Mucosa of descending colon (tissue), 3 donors: ENCODE measurements around the gene MTMR3. TPM values are rescaled to one million over a fixed set of nuclear protein-coding genes. Genes with fewer than 3 reads are reported as not detected.
A peak's percentile ranks its signal among the peaks of the same experiment; 100 is the strongest.

Experiments
- ATAC-seq: fragments of 200-7000 bp; cut with Tn5 transposase; one replicate; pipeline ENCODE4 v1.9.1; 2020; ENCODE audit warnings: mild to moderate bottlenecking, moderate library complexity
- DNase-seq, 3 donors: peaks; one replicate each; pipeline ENCODE4 v3.0.0-alpha.2; 2020
- H3K36me3 ChIP-seq: fragments of 200-600 bp; one replicate; pipeline ENCODE4 v1.8.0; 2021; ENCODE audit warnings: low read depth, mild to moderate bottlenecking
- H3K4me1 ChIP-seq: fragments of 200-600 bp; one replicate; pipeline ENCODE4 v1.8.0; 2021; ENCODE audit warnings: low read depth, mild to moderate bottlenecking
- H3K4me3 ChIP-seq: fragments of 200-600 bp; one replicate; pipeline ENCODE4 v1.8.0; 2021; ENCODE audit warnings: mild to moderate bottlenecking
- H3K9me3 ChIP-seq: fragments of 200-600 bp; one replicate; pipeline ENCODE4 v1.8.0; 2021; ENCODE audit warnings: mild to moderate bottlenecking
- CTCF ChIP-seq: fragments of 200-600 bp; IDR thresholded peaks from one replicate; pipeline ENCODE4 v1.8.0; 2022; ENCODE audit warnings: antibody characterized with exemption, mild to moderate bottlenecking
- intact Hi-C, 2 donors: fragments of 100-400 bp; cut with DNase I in 1 of 2; cut with micrococcal nuclease in 1 of 2; formaldehyde crosslinking; loops; one replicate each; pipeline versions ENCODE4 v1.11.0 to v1.11.1; 2022; cut with DNase I, micrococcal nuclease
- total RNA-seq, 3 donors: library from RNA; stranded (reverse); fragmentation: NEBNext Ultra II Directional in 2 of 3; extraction: Animal tissue kit (Norgen Biotek cat#: 25700) in 2 of 3; gene quantifications; one replicate each; pipeline versions ENCODE4 v1.2.1 to v1.2.4, GENCODE V29; 2021 to 2023
- donor health status: DM: no; HTN: no; CAD: no; lungs with moderate emphysema.
- donor health status: DM: no; HTN: no; CAD: no.
- donor health status: DM: no; HTN: yes; CAD: no.

The MTMR3 gene
- total RNA-seq, 3 donors from 2014 or later: 47.7 to 59.8 (median 54.4) TPM

- no peak for TF ChIP-seq CTCF
- intact Hi-C loops: no loop called here
These were observed 25.0 kb downstream of the MTMR3 start for GRCh38 chr22:29907753-29908515.

GRCh38 chr22:29912141-29912540 lies 29.2 kb downstream of the MTMR3 start:
- H3K9me3 ChIP-seq: no peaks in the 10 kb centered on the region
- no peak for DNase-seq
- TF ChIP-seq CTCF: no peak
- ATAC-seq: no peak
- peaks cover 15% of the 10 kb centered on the region for H3K4me1 ChIP-seq
- no peak overlapping the region for H3K4me3 ChIP-seq
- H3K36me3 ChIP-seq: no peaks in the 10 kb centered on the region
- intact Hi-C loops: no loop called here

More at GRCh38 chr22:29907753-29908515, 25.0 kb downstream of the MTMR3 start:
- peak; percentile 79 to 95 (median 83) for DNase-seq
- H3K4me1 ChIP-seq: peaks cover 27% of the 10 kb centered on the region
- no peaks in the 10 kb centered on the region for H3K9me3 ChIP-seq
- no peak overlapping the region for H3K4me3 ChIP-seq
- H3K36me3 ChIP-seq: no peaks in the 10 kb centered on the region
- peak; percentile 95 for ATAC-seq

GRCh38 chr22:29912605-29913398 lies 29.8 kb downstream of the MTMR3 start:
- H3K4me3 ChIP-seq: no peak overlapping the region
- DNase-seq: no peak
- H3K4me1 ChIP-seq: peaks cover 10% of the 10 kb centered on the region
- no peaks in the 10 kb centered on the region for H3K9me3 ChIP-seq
- intact Hi-C loops: no loop called here
- ATAC-seq: peak; percentile 16
- no peaks in the 10 kb centered on the region for H3K36me3 ChIP-seq
- TF ChIP-seq CTCF: no peak

GRCh38 chr22:29914165-29914564 lies 31.2 kb downstream of the MTMR3 start:
- Histone ChIP-seq H3K4me1 (peaks cover 4% of the 10 kb centered on the region), H3K4me3 (no peak overlapping the region), H3K9me3 (no peaks in the 10 kb centered on the region), H3K36me3 (no peaks in the 10 kb centered on the region)
- DNase-seq (no peak), ATAC-seq (no peak)
- intact Hi-C loops: no loop called here
- no peak for TF ChIP-seq CTCF

- Histone ChIP-seq H3K36me3 (no peaks in the 10 kb centered on the region), H3K4me3 (no peak overlapping the region), H3K4me1 (peaks cover 4% of the 10 kb centered on the region), H3K9me3 (no peaks in the 10 kb centered on the region)
- no peak for TF ChIP-seq CTCF
- DNase-seq (no peak), ATAC-seq (no peak)
- intact Hi-C loops: no loop called here
These were observed 32.1 kb downstream of the MTMR3 start for GRCh38 chr22:29914991-29915533.
